ENCODE measurements around the gene MYBBP1A.

DNA sequence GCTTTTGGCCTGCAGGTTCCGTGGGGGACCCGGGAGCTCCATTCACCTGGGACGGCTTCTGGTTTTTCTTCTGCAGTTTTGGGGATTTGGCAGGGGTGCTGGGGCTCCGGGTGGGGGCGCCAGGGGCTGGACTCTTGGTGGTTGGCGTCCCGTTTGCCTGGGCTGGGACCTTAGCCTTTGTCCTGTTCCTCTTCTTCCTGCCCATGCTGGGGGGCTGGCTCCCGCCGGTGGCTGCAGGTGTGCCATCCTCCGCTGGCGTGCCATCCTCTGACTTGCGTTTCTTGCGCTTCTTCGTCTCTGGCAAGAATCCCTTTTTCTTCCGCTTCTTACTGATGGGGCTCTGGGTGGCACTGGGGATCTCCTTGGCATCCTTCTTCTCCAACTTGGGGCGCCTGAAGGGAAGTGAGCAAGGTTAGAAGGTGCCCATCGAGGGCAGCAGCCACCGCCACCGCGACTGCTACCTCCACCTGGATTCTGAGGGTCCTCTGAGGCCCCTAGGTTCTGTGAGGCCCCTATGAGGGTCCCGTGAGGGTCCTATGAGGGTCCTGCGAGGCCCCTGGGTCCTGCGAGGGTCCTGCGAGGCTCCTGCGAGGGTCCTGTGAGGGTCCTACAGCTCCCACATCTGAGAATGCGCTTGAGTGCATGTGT, 15.5 kb downstream of the MYBBP1A start:
- TF ChIP-seq, protein P1, sequence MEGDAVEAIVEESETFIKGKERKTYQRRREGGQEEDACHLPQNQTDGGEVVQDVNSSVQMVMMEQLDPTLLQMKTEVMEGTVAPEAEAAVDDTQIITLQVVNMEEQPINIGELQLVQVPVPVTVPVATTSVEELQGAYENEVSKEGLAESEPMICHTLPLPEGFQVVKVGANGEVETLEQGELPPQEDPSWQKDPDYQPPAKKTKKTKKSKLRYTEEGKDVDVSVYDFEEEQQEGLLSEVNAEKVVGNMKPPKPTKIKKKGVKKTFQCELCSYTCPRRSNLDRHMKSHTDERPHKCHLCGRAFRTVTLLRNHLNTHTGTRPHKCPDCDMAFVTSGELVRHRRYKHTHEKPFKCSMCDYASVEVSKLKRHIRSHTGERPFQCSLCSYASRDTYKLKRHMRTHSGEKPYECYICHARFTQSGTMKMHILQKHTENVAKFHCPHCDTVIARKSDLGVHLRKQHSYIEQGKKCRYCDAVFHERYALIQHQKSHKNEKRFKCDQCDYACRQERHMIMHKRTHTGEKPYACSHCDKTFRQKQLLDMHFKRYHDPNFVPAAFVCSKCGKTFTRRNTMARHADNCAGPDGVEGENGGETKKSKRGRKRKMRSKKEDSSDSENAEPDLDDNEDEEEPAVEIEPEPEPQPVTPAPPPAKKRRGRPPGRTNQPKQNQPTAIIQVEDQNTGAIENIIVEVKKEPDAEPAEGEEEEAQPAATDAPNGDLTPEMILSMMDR (conservative IDR thresholded peaks at IDR 0.05), result no peak
- TF ChIP-seq ZFX (IDR thresholded peaks at IDR 0.05), result no peak

Measured in C4-2B (cell line).